ENCODE measurements around the gene LCTL.
A peak's percentile ranks its signal among the peaks of the same experiment; 100 is the strongest.
"Not testable (repeated sequence)": the region's sequence is repeated elsewhere in the genome, so short reads cannot be mapped to it uniquely, and the experiment has no call there.

LCTL gene

DNA sequence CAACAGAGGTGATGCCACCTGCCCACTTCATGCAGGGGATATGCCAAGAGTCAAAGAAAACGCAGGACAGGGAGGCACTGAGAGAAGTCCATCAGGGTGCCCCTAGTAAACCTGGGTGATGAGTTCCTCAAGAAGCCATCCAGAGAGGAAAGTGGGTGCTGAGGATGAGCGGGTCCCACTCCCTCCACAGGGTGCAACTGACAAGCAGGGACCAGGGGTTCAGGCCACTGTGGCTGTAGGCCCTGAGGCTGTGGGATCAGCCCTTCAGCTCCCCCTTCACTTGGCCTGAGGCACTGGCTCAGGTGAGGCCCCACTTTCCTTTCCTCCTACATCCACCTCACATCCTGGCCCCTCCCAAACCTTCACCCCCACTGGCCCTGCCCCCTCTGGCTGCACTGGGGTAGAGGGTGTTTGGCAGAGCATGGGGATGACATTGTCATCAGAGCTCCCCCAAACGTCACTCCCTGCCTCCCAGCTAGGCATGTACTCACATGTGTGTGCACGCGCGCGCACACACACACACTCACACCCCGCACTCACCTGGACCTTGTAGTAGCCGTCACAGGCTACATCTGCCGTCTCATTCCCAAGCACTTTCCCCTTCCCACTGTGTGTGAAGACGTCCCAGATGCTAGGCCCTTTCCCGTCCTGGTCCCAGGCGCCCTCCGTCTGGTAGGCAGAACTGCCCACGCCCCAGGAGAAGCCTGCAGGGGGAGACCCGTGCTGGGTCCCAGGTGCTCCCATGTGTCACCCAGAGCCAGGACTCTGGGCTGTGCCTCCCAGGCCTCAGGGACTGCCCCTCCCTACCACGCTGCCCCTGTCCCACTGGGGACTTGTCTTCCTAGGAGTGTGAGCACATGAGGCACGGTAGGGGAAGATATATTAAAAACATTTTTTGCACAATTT is 1.4 kb downstream of the LCTL start:
- no peak for DNase-seq

DNA sequence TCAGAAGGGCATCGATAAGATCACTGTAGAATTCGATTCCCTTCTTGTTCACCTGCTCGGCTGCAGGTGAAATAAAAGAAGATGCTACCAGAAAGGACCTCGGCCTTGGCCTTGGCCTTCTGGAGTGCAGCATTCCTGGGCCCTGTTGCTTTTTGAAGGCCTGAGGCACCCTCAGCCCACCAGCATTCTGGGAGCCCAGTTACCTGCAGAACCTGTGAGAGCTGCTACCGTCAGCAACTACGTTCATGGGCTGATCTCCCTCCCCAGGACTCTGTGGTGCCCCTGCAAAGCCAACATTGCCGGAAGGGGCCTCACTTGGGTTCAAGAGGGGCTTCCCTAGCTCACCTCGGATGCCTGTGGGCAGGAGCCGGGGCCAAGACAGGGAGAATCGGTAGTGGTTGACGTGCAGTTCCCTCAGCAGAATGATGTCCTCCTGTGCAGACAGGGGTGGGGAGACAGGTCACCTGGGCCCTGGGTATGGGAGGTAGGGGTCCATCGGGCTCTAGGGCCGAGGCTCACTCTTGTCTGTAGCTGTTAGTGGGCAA is 2.2 kb downstream of the LCTL start:
- DNase-seq: no peak

DNA sequence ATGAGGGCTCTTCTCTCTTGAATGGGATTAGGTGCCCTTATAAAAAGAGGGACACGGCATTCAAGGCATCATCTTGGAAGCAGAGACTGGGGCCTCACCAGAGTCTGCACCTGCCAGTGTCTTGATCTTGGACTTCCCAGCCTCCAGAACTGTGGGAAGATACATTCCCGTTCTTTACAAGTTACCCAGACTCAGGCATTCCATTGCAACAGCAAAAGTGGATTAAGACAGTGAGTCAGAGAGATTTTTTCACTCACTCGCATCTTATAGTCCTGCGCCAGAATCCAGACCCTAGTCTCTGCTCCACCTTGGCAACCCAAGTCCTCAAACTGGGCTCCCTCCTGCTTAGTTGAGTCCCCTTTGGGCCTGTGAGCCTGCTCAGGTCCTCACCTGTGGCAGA is 2.7 kb downstream of the LCTL start:
- DNase-seq: no peak

DNA sequence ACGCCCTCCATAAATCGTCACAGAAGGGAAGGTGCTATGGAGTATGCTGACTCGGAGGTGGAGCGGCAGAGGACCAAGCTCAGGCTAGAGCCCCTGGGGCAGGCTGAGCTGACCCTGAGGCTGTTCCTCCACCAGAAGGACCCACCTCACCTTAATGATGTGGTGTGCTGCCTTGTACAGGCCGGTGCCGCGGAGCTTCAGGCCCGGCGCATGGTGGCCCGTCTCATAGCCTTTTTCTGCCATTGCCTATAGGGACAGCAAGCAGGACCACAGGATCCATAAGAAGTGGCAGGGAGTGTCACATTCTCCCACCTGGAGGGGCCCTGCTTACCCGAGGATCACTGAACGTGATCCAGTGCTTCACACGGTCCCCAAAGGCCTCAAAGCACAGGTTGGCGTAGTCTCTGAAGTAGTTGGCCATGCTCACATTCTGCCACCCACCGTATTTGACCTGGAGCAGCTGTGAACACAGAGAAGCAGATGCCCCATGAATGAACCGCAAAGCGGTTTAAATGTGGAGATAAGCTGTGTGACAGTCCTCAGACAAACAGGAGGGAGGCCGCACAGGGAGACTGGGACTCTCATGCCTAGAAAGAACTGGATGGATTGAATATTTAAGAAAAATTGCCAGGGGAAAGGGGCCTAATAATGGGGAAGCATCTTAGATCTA is 4.8 kb downstream of the LCTL start:
- no peak for DNase-seq

DNA sequence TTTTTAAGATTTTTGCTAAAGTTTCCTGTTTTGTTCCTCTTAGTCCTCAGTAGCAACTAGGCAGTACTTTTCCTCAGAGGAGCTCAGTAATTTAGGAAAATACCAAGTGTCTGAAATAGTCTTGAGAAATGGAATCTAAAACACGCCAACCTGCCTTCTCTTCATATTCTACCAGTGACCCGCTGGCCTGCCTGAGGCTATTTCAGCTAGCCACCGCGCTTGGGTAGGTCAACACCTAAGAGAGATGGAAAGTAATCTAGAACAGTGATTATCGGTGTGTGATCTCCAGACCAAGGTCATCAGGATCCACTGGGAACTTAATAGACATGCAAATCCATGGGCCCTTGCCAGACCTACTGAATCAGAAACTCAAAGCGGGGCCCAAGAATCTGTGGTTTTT is 7.5 kb downstream of the LCTL start:
- no peak for DNase-seq

DNA sequence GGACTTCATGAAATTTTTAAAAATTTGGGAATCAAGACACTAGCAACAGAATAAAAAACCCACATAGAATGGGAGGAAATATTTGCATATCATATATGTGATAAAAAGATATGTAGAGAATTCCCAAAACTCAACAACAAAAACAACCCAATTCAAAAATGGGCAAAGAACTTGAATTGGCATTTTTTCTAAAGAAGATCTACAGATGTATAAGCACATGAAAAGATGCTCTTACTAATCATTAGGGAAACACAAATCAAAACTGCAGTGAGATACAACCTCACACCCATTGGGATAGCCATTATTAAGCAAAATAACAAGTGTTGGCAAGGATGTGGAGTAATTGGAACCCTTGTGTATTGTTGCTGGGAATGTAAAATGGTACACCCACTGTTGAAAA is 10.1 kb downstream of the LCTL start:
- no peak for DNase-seq

DNA sequence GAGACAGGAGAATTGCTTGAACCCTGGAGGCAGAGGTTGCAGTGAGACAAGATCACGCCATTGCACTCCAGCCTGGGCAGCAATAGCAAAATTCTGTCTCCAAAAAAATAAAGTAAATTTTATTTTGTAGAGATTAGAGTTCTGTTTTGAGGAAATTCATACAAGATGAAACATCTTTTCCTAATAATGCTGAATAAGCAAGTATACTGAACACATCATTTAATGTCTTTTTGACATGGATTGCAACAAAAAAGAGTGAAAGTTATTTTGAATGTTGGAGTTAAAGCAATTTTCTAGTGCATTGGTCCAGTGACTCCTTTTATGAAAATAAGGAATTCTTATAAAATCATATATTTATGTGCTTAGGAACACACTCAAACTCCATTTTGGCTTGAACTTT is 20.5 kb downstream of the LCTL start:
- DNase-seq: no peak

DNA sequence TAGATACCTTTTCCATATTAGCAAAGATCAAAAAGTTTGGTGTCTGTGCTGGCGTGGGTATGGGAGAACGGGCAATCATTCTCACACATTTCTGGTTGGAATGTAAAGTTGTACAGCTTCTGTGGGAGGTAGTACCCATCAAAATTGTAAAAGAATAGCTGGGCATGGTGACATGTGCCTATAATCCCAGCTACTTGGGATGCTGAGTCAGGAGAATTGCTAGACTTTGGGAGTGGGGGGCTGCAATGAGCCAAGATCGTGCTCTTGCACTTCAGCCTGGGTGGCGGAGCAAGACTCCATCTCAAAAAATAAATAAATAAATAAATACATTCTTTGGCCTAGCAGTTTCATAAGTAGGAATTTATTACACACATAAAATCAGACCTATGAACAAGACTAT is 22.9 kb downstream of the LCTL start:
- DNase-seq: no peak

DNA sequence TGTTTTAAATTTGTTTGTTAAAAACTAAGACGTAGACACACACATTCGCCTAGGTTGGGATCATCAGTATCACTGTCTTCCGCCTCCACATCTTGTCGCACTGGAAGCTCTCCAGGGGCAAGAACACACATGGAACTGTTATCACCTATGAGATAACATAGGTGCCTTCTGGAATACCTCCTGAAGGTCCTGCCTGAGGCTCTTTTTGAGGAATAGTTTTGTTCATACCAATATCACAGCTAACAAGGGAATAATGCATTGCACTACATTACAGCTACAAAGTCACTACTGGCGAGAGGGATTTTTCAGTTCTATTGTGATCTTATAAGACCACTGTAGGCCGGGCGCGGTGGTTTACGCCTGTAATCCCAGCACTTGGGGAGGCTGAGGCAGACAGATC is 30.7 kb downstream of the LCTL start:
- DNase-seq: no peak

DNA sequence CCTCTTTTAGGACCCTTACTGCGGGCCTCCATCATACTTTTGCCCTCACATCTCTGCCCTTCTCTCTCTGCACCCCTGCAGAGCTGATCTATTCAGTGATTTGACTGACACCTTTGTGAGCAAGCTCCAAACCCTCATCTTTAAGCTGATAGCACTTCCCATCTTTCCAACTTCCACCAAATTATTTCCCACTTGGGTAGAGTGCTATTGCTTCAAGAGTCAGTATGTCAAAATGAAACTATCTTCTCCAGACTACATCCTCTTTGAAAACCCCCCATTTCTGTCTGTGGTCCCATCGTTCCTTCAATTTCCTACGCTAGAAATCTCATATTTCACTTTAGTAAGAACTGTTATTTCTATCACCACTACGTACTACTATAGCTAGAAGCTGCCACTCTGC is 41.0 kb downstream of the LCTL start:
- no peak for DNase-seq

DNA sequence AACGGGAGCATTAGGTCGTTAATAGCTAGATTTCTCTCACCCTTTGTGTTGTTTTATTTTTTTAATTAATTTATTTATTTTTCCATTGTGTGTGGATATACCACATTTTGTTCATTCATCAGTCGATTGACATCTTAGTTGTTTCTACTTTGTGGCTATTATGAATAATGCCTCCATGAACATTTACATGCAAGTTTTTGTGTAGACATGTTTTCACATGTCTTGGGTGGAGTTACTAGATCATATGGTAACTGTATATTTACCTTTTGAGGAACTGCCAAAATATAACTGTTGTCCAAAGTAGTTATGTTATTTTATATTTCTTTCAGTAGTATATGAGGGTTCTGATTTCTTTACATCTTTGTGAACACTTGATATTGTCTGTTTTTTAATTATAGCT is 41.9 kb downstream of the LCTL start:
- DNase-seq: no peak

DNA sequence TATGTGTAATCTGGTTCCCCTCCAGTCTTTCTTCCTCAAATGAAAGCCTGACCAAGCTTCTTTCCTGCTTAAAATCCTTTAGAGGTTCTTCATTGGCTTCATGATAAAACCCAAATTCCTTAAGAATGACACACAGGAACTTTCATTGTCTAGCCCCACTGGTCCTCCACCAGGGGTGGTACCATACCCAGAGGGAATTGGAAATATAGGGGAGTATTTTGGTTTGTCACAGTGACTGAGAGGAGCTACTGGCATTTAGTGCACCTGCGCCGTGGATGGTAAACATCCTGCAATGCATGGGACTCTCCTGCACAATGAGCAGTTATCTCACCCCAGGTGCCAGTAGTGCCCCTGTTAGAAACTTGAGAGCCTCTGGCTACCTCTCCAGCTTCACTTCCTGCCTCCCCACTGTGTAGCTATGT is 49.9 kb downstream of the LCTL start:
- DNase-seq: no peak

DNA sequence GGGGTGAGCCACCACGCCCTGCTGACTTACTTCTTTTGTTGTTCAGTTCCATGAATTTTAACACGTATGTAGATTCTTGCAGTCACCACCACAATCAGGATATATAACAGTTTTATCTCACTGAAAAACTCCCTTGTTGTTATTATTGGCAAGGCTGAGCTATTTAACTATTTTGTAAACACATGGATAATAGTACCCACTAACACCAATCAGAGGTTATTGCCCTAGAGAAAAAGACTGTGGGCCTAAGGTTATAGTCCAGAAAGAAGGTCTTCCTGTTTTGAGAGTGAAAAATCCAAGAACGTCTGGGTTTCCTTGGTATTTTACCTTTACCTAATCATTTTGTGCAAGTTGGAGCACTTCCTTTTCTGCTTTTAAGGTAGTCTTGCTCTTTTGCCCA is 51.2 kb downstream of the LCTL start:
- DNase-seq: no peak

DNA sequence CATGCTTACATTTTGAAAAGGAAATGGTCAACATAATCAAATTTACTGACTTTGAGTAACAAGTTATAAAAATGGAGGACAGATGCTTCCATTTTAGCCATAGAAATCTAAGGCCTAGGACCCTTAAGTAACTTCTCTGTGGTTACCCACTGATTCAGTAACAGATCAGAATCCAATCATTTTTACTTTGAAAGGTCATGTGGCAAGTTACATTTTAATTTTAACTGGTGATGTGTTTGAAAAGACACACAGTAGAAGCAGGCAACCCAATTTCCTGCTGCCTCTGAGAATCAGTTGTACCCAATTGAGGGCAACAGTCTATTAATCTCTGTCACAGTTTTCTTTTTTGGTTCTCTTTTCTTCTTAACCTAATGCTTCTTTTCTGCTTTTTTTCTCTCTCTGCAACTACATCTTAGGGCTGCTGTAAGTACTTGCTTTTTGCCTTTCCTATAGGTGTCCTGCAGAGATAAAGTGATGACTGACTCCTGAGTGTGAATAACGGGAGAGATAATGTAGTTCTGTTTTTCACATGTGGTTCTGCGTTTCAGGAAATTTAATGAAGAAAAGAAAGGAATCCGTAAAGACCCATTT is 57.4 kb downstream of the LCTL start:
- no peak for DNase-seq

DNA sequence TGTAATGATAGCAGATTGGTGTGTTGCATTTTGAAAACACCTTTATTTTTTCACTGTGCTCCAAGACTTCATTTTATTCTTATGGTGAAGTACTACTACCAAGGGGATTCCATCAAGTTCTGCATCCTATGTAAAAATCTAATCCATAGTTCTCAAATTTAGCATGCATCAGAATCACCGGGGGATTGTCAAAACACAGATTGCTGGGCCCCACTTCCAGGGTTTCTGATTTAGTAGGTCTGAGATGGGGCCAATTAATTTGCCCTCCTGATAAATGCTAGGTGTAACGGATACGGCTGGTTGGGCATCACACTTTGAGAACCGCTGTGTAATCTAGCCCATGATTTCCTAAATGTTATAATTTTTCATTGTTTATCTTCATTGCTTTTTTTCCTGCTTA is 60.0 kb downstream of the LCTL start:
- DNase-seq: no peak

DNA sequence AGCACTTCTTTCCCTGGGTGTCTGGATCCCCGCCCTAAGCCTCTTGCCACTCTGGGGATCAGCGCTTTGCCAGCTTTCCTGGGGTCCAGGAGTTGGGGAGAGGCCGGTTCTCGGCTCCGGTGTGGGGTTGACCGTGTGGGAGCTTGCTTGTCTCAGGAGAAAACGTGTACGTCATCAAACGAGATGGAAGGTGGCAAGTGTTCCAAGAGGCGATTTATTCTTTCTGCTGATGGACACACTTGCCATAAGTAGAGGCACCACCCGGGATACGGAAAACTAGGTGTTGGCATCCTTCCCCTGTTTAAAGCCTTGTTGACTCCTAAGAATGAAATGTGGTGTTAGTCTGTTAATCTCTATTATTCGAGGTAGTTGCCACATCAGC is 60.4 kb downstream of the LCTL start:
- no peak for DNase-seq

DNA sequence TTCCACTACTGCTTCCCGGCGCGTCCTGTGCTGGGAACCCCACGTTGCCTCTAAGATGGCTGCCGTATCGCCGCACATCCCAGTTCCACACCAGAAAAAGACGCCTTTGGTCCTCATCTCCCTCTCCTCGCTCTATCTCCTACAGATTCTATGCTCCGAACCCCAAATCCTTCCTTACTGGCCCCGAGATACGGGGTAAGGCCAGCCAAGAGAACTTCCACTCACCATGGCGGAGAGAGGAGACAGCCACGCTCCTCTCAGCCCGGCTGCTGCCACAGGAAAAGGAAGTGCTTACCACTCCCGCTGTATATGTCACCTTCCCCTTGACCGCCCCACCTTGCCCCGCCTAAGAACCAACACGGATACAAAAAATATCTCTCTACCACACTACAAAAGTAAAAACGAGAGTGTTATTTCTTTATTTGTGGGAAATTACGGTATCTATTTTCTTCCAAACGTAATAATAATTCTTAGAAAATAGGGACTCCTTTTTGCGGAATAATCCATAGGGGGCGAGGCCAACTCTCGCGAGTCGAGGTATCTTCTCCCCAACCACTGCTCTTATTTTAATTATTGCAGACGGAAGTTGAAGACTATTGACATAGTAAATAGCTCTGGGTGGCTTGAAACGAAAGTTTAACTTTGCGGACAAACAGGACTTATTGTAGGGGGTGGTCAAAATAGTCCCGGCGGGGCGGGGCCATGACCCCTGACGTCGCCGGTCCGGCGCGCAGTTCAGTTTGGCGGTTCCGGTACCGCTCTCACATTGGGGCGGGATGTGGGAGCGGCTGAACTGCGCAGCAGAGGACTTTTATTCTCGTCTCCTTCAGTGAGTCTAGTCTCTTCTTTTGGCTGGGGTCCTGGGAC is 61.0 kb downstream of the LCTL start, which contains the start of the genes RPL4 and ZWILCH:
TSS of gene RPL4 (minus strand) at position 293 of the 867 bp plus-strand sequence. CDS start at position 228, 65 bp downstream.
TSS of gene ZWILCH (plus strand) at position 764 of the 867 bp plus-strand sequence. CDS start at position 777, 13 bp downstream.
- peak; percentile 73 for DNase-seq

DNA sequence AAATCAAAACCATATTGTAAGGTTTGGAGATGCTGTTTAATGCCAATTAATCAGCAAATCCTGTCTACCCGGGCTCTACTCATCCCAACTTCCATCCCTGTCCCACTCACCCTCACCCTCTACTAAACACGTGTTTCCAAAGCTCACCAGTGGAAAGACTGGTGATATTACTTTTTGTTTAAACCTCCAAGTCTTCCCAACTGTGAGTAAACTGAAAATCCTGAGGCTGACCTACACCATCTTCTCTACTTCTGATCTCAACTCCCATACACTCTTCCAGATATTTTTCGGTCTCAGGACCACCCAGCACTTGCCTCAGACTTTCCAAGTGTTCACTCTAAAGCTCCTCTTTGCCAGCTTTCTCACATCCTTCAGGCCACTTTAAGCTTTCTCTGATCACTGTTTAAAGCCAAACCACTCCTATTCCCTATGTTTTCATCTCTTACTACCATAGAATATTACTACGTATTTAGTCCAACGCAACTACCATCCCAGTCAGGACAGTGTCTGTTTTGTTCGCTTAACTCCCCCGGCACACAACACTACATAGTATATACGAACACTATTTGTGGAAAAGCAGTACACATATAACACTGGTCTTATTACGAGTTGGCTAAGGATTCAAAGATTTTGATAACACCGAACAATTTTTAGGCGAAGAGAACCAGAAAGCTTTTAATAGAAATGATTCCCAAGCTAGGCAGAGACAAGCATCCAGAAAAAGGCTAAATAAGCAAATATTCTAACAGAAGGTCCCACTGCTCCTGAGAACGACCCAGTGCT is 61.8 kb downstream of the LCTL start:
- DNase-seq: no peak

DNA sequence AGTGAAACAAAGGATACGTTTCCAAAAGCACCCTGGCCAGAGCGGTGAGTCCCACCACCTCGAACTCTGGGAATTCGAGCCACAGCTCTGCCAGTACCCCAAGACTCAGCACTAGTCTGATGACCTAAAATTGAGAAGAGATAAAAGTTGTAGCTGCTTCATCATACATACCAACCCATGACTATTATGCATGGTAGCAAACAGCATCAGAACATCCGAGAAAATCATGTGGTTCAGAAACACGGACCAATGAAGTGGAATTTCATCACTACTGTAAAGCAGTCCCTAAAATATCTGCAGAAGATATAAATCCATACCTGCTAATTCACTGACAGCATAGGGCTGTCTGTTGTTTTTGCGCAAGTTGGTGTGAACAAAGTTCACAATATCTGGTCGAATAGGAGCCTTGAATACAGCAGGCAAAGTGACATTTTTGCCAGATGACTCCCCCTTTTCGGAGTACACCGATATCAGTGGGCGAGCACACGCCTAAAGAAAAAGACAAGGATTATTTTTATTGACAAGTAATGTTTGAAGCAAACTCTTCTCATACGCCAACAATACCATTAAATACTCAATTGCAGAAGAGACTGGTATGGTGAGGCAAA is 62.7 kb downstream of the LCTL start:
- not testable (repeated sequence) for DNase-seq

DNA sequence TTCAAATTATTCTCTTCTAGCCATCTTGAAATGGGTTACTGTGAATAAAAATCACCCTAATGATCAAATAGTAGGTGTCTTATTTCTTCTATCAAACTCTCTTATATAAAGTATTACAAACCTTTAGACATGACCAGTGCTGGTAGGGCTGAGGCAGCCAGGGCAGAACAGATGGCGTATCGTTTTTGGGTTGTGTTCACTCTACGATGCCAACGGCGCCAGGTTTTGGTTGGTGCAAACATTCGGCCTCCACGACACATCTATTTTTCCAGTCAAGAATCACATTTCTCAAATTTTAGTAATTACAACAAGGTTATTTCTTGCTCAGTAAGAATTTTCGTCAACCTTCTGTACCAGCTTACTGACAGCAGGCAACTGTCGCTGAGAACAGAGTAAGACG is 63.3 kb downstream of the LCTL start:
- DNase-seq: no peak

DNA sequence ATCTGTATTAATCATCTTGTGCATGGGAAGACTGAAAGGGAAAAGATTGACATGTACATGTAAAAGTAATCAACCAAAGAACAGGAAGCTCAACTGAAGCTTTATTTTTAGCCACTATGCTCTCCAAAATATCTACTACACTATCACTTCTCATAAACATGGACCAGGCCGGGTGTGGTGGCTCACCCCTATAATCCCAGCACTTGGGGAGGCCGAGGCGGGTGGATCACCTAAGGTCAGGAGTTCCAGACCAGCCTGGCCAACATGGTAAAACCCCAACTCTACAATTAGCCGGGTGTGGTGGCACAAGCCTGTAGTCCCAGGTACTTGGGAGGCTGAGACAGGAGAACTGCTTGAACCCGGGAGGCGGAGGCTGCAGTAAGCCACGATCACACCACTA is 65.5 kb downstream of the LCTL start:
- not testable (repeated sequence) for DNase-seq

Data from NCI-H524 treated with DMSO at 0.1 percent for 48 hours (cell line).